ENCODE results near the gene SIL1.

SIL1 gene

DNA sequence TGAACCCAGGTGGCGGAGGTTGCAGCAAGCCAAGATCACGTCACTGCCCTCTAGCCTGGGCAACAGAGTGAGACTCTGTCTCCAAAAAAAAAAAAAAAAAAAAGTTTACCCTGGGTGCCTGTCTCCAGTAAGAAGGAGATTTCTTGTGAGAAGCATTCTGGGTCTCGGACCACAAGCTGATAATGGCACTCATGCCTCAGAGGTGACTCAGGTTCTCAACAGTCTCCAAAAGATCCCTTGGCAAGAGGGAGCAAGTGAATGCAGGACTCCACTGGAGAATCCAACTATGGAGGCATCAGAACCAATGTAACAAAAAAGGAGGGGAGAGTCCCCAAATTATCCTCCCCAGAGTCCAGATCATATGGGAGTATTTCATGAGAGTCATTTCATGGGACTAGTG is 217.0 kb downstream of the SIL1 start:
- ChIA-PET CTCF (no interaction called here), POLR2A (no interaction called here)
- DNase-seq (ENCODE audit: extremely low spot score) = no peak
- TF ChIP-seq L3MBTL2 (conservative IDR thresholded peaks at IDR 0.05) = no peak
- TF ChIP-seq FOXM1 (IDR thresholded peaks at IDR 0.05; ENCODE audit: borderline replicate concordance) = no peak
- no peak for TF ChIP-seq ZNF384 (IDR thresholded peaks at IDR 0.05)
- no peak for TF ChIP-seq TARDBP (IDR thresholded peaks at IDR 0.05)
- no peak for TF ChIP-seq SP1 (IDR thresholded peaks at IDR 0.05)
- TF ChIP-seq NFRKB (IDR thresholded peaks at IDR 0.05) = no peak
- no peak for TF ChIP-seq BHLHE40 (IDR thresholded peaks at IDR 0.05; ENCODE audit: borderline replicate concordance)
- no peak for TF ChIP-seq ELF4 (IDR thresholded peaks at IDR 0.05)
- TF ChIP-seq, protein P1, sequence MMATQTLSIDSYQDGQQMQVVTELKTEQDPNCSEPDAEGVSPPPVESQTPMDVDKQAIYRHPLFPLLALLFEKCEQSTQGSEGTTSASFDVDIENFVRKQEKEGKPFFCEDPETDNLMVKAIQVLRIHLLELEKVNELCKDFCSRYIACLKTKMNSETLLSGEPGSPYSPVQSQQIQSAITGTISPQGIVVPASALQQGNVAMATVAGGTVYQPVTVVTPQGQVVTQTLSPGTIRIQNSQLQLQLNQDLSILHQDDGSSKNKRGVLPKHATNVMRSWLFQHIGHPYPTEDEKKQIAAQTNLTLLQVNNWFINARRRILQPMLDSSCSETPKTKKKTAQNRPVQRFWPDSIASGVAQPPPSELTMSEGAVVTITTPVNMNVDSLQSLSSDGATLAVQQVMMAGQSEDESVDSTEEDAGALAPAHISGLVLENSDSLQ (IDR thresholded peaks at IDR 0.05) = no peak

DNA sequence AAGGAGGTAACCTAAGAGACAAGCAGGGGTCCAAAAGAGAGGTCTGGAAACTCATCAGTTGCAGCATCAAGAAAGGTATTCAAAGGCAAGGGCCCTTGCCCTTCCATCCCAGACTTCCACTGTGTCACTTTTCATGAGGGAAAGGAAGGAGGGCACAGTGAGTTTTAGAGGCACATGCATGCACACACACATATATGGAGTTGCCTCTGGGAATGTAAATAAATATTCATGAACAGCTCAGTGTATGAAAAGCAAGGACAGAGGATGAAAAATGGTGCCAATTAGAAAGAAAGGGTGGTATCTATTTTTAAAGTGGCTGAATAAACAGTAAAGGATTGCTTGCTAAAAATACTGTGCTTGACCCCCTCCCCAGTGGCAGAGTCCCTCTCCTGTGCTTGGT is 217.7 kb downstream of the SIL1 start:
- ChIA-PET CTCF (no interaction called here), POLR2A (no interaction called here)
- no peak for DNase-seq (ENCODE audit: extremely low spot score)
- TF ChIP-seq BHLHE40 (IDR thresholded peaks at IDR 0.05; ENCODE audit: borderline replicate concordance) (no peak), TARDBP (IDR thresholded peaks at IDR 0.05) (no peak), ELF4 (IDR thresholded peaks at IDR 0.05) (no peak), SUZ12 (IDR thresholded peaks at IDR 0.05) (no peak)

DNA sequence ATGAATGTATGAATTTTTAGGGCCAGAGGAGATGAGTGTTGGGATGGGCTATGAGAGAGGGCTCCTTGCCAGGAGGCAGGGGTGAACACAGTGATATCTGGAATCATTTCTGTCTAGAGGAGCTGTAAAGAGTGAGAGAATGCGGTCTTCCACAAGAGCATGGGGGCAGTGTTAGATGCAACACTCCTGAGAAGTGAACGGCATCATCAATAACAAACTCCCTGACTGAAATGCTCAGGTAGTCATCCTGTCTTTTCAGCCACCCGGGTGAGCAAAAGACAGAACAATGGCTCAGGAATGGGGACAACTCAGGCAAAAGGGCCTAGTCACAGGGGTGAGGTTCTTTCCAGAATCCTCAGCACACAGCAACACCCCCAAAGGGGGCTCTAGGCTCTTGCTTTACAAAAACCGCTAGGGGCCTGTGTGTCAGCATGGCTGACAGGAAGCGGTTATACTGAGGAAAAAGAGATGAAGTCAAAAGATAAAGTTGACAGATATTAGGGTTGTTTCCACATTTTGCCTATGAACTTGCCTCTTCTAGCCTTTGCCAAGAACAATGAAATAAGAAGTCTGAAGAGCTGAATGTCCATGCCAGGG is 218.4 kb downstream of the SIL1 start:
- ChIA-PET POLR2A (no interaction called here), CTCF (no interaction called here)

DNA sequence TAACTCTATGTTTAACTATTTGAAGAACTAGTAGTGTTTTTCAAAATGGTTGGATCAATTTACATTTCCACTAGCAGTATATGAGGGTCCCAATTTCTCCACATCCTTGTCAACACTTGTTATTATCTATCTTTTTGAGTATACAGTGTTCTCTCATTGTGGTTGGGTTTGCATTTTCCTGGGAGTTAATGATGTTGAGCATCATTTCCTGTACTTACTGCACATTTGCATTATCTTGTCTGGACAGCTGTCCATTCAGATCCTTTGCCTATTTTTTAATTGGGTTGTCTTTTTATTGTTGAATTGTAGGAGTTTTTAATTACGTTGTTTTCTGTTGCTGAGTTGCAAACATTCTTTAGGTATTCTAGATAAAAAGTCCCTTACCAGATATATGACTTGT is 219.6 kb downstream of the SIL1 start:
- ChIA-PET POLR2A (no interaction called here), CTCF (no interaction called here)
- TF ChIP-seq ELF4 (IDR thresholded peaks at IDR 0.05) (no peak), NFRKB (IDR thresholded peaks at IDR 0.05) (no peak), ZNF384 (IDR thresholded peaks at IDR 0.05) (no peak), SP1 (IDR thresholded peaks at IDR 0.05) (no peak), TARDBP (IDR thresholded peaks at IDR 0.05) (no peak), FOXM1 (IDR thresholded peaks at IDR 0.05; ENCODE audit: borderline replicate concordance) (no peak), BHLHE40 (IDR thresholded peaks at IDR 0.05; ENCODE audit: borderline replicate concordance) (no peak), LEF1 (IDR thresholded peaks at IDR 0.05; ENCODE audit: borderline replicate concordance) (no peak), FOXK2 (IDR thresholded peaks at IDR 0.05) (no peak), L3MBTL2 (conservative IDR thresholded peaks at IDR 0.05) (no peak), HDGF (IDR thresholded peaks at IDR 0.05; ENCODE audit: borderline replicate concordance) (no peak), SUZ12 (IDR thresholded peaks at IDR 0.05) (no peak)
- no peak for DNase-seq (ENCODE audit: extremely low spot score)

More for the DNA sequence above, 218.4 kb downstream of the SIL1 start:
- TF ChIP-seq ZNF384 (IDR thresholded peaks at IDR 0.05) = no peak
- TF ChIP-seq, protein P1 (IDR thresholded peaks at IDR 0.05) = no peak
- no peak for TF ChIP-seq LEF1 (IDR thresholded peaks at IDR 0.05; ENCODE audit: borderline replicate concordance)
- TF ChIP-seq HDGF (IDR thresholded peaks at IDR 0.05; ENCODE audit: borderline replicate concordance) = no peak
- no peak for TF ChIP-seq ARNT (IDR thresholded peaks at IDR 0.05)
- TF ChIP-seq BHLHE40 (IDR thresholded peaks at IDR 0.05; ENCODE audit: borderline replicate concordance) = no peak
- no peak for TF ChIP-seq SP1 (IDR thresholded peaks at IDR 0.05)
- no peak for DNase-seq (ENCODE audit: extremely low spot score)

DNA sequence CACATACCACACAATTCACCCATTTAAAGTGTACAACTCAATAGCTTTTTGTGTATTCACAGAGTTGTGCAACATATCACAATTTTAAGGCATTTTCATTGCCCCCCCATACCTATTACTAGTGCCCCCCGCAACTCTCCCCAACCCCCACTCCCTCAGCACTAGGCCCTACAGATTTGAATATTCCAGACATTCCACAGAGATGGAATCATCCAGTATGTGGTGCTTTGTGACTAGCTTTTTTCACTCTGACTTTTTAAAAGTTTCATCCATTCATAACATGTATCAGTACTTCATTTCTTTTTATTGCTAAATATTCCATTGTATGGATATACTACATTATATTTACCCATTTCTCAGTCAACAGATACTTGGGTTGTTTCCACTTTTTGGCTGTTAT is 220.1 kb downstream of the SIL1 start:
- TF ChIP-seq ZNF384 (IDR thresholded peaks at IDR 0.05) (no peak), LEF1 (IDR thresholded peaks at IDR 0.05; ENCODE audit: borderline replicate concordance) (no peak), NFRKB (IDR thresholded peaks at IDR 0.05) (no peak), TARDBP (IDR thresholded peaks at IDR 0.05) (no peak), HDGF (IDR thresholded peaks at IDR 0.05; ENCODE audit: borderline replicate concordance) (no peak)
- TF ChIP-seq, protein P1 (IDR thresholded peaks at IDR 0.05) = no peak
- ChIA-PET POLR2A (no interaction called here), CTCF (no interaction called here)
- no peak for DNase-seq (ENCODE audit: extremely low spot score)

DNA sequence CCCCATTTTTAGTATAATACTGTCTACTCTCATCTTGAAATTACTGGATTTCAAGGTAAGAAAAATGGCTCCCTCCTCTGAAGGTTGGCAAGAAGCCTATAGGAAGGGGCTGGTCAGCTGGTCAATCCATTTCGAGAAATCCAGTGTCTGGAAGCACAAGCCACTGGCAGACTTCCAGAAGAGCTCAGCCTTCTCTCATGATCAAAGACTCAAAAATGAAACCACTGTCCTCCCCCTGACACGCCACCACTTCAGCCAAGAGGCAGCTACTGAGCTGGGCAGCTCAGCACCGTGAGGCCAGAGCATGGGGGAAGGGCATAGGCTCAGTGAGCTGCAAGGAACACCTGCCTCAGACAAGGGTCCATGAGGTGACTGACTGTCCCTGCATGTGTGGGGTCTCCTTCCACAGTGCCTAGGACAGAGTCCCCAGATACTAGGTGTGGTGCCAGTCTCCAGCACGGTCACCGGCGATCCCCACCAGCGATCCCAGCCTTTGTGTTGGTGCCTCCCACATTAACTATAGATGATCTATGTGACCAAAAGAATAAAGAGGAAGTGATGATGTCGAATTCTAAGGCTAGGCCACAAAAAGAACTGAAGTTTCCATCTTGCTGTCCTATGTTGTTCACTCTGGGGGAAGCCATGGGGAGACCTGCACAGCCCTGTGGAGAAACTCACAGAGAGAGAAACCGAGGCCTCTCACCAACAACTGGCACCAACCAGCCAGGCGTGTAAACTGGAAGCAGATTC is 222.9 kb downstream of the SIL1 start:
- TF ChIP-seq ELF4 (IDR thresholded peaks at IDR 0.05) = no peak
- no peak for TF ChIP-seq ARNT (IDR thresholded peaks at IDR 0.05)
- no peak for TF ChIP-seq L3MBTL2 (conservative IDR thresholded peaks at IDR 0.05)
- no peak for TF ChIP-seq FOXK2 (IDR thresholded peaks at IDR 0.05)
- no peak for TF ChIP-seq HDGF (IDR thresholded peaks at IDR 0.05; ENCODE audit: borderline replicate concordance)
- CTCF ChIA-PET = interaction anchor here (0.6 to 0.9 kb wide), 2 partner anchors 240 to 542 kb away, joined by 3 read pairs; no protein-coding TSS in a partner anchor
- no peak for DNase-seq (ENCODE audit: extremely low spot score)

More for the DNA sequence above, 222.9 kb downstream of the SIL1 start:
- POLR2A ChIA-PET = no interaction called here

Measured in HEK293T (cell line).